ENCODE results near the gene ECM2. TPM values are rescaled to one million over a fixed set of nuclear protein-coding genes. Genes with fewer than 3 reads are reported as not detected.

The ECM2 gene
- total and polyA plus RNA-seq, 2 of the 13 experiments (the other 11 are each of a cell fraction or from before 2014, with no cell fraction given), result 0.37 TPM; not detected in 1

DNA sequence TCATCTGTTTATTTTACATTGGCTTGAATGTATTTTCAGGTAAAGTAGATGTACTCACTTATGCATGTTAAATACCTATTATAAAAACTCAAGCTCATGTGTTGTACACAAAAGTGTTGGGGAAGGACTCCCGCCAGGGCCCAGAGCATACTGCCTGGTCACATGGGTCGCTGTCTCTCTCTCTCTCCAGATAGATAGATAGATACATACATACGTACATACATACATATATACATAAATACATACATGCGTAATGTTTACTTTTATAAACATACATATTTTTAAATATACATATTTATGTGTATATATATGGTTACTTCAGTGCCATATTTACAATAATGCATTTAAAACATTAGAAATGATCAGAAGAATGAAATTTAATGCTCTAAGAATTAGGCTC is 78.2 kb downstream of the ECM2 start (continued):
- TF ChIP-seq, protein P1, sequence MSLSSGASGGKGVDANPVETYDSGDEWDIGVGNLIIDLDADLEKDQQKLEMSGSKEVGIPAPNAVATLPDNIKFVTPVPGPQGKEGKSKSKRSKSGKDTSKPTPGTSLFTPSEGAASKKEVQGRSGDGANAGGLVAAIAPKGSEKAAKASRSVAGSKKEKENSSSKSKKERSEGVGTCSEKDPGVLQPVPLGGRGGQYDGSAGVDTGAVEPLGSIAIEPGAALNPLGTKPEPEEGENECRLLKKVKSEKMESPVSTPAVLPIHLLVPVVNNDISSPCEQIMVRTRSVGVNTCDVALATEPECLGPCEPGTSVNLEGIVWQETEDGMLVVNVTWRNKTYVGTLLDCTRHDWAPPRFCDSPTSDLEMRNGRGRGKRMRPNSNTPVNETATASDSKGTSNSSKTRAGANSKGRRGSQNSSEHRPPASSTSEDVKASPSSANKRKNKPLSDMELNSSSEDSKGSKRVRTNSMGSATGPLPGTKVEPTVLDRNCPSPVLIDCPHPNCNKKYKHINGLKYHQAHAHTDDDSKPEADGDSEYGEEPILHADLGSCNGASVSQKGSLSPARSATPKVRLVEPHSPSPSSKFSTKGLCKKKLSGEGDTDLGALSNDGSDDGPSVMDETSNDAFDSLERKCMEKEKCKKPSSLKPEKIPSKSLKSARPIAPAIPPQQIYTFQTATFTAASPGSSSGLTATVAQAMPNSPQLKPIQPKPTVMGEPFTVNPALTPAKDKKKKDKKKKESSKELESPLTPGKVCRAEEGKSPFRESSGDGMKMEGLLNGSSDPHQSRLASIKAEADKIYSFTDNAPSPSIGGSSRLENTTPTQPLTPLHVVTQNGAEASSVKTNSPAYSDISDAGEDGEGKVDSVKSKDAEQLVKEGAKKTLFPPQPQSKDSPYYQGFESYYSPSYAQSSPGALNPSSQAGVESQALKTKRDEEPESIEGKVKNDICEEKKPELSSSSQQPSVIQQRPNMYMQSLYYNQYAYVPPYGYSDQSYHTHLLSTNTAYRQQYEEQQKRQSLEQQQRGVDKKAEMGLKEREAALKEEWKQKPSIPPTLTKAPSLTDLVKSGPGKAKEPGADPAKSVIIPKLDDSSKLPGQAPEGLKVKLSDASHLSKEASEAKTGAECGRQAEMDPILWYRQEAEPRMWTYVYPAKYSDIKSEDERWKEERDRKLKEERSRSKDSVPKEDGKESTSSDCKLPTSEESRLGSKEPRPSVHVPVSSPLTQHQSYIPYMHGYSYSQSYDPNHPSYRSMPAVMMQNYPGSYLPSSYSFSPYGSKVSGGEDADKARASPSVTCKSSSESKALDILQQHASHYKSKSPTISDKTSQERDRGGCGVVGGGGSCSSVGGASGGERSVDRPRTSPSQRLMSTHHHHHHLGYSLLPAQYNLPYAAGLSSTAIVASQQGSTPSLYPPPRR (CRISPR knock-in tag; IDR thresholded peaks at IDR 0.05; ENCODE audit: borderline replicate concordance), result no peak
- TF ChIP-seq ZNF839 (CRISPR knock-in tag; IDR thresholded peaks at IDR 0.05; ENCODE audit: borderline replicate concordance) (no peak), SP1 (IDR thresholded peaks at IDR 0.05) (no peak), SP1 (CRISPR knock-in tag; IDR thresholded peaks at IDR 0.05) (no peak), RELA (CRISPR knock-in tag; IDR thresholded peaks at IDR 0.05) (no peak), ZNF557 (CRISPR knock-in tag; IDR thresholded peaks at IDR 0.05) (no peak), ZNF337 (CRISPR knock-in tag; IDR thresholded peaks at IDR 0.05; ENCODE audit: borderline replicate concordance, low read depth) (no peak), SNAI1 (CRISPR knock-in tag; IDR thresholded peaks at IDR 0.05; ENCODE audit: borderline replicate concordance) (no peak), NKX3-1 (CRISPR knock-in tag; IDR thresholded peaks at IDR 0.05) (no peak), ZNF543 (CRISPR knock-in tag; IDR thresholded peaks at IDR 0.05) (no peak), SALL2 (CRISPR knock-in tag; IDR thresholded peaks at IDR 0.05) (no peak)
- TF ChIP-seq, protein P2, sequence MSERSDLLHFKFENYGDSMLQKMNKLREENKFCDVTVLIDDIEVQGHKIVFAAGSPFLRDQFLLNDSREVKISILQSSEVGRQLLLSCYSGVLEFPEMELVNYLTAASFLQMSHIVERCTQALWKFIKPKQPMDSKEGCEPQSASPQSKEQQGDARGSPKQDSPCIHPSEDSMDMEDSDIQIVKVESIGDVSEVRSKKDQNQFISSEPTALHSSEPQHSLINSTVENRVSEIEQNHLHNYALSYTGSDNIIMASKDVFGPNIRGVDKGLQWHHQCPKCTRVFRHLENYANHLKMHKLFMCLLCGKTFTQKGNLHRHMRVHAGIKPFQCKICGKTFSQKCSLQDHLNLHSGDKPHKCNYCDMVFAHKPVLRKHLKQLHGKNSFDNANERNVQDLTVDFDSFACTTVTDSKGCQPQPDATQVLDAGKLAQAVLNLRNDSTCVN (CRISPR knock-in tag; IDR thresholded peaks at IDR 0.05; ENCODE audit: borderline replicate concordance), result no peak
- TF ChIP-seq, protein P3, sequence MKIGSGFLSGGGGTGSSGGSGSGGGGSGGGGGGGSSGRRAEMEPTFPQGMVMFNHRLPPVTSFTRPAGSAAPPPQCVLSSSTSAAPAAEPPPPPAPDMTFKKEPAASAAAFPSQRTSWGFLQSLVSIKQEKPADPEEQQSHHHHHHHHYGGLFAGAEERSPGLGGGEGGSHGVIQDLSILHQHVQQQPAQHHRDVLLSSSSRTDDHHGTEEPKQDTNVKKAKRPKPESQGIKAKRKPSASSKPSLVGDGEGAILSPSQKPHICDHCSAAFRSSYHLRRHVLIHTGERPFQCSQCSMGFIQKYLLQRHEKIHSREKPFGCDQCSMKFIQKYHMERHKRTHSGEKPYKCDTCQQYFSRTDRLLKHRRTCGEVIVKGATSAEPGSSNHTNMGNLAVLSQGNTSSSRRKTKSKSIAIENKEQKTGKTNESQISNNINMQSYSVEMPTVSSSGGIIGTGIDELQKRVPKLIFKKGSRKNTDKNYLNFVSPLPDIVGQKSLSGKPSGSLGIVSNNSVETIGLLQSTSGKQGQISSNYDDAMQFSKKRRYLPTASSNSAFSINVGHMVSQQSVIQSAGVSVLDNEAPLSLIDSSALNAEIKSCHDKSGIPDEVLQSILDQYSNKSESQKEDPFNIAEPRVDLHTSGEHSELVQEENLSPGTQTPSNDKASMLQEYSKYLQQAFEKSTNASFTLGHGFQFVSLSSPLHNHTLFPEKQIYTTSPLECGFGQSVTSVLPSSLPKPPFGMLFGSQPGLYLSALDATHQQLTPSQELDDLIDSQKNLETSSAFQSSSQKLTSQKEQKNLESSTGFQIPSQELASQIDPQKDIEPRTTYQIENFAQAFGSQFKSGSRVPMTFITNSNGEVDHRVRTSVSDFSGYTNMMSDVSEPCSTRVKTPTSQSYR (CRISPR knock-in tag; IDR thresholded peaks at IDR 0.05; ENCODE audit: borderline replicate concordance), result no peak
- TF ChIP-seq, protein P4, sequence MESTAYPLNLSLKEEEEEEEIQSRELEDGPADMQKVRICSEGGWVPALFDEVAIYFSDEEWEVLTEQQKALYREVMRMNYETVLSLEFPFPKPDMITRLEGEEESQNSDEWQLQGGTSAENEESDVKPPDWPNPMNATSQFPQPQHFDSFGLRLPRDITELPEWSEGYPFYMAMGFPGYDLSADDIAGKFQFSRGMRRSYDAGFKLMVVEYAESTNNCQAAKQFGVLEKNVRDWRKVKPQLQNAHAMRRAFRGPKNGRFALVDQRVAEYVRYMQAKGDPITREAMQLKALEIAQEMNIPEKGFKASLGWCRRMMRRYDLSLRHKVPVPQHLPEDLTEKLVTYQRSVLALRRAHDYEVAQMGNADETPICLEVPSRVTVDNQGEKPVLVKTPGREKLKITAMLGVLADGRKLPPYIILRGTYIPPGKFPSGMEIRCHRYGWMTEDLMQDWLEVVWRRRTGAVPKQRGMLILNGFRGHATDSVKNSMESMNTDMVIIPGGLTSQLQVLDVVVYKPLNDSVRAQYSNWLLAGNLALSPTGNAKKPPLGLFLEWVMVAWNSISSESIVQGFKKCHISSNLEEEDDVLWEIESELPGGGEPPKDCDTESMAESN (CRISPR knock-in tag; conservative IDR thresholded peaks at IDR 0.05), result no peak
- TF ChIP-seq, protein P5, sequence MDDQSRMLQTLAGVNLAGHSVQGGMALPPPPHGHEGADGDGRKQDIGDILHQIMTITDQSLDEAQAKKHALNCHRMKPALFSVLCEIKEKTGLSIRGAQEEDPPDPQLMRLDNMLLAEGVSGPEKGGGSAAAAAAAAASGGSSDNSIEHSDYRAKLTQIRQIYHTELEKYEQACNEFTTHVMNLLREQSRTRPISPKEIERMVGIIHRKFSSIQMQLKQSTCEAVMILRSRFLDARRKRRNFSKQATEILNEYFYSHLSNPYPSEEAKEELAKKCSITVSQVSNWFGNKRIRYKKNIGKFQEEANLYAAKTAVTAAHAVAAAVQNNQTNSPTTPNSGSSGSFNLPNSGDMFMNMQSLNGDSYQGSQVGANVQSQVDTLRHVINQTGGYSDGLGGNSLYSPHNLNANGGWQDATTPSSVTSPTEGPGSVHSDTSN (CRISPR knock-in tag; IDR thresholded peaks at IDR 0.05; ENCODE audit: borderline replicate concordance), result no peak

All from HepG2 (cell line).